NK-92 treated with Interleukin-12 subunit alpha and Interleukin-12 subunit beta, amount 100 ng/mL, for 24 hours (cell line): ENCODE measurements around the gene UMAD1.

ENCODE experiments used
- DNase-seq: peaks from one replicate; lab custom pipeline; 2025; lab: John Stamatoyannopoulos, UW

The UMAD1 gene

GRCh38 chr7:7764520-7765396, 124.2 kb downstream of the UMAD1 start:
- no peak for DNase-seq

GRCh38 chr7:7765422-7765821, 124.9 kb downstream of the UMAD1 start:
- DNase-seq = no peak

DNA sequence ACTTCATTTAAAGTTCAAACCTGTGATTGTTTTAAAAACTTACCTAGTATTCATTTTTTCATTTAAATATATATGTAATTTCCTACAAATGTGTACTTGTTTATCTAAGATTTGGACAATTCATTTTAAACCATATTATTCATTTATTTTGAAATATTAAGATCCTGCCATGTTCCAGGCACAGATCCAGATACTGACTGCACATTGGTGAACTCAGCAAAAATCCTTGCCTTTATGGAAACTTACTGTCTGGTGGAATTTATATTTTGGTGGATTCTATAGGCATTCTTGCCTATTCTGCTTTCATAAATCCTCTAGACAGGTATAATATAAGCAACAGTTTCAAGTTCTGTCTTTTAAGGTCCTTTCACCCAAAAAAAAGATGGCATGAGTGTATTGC, 126.1 kb downstream of the UMAD1 start:
- no peak for DNase-seq

GRCh38 chr7:7768977-7769709, 128.6 kb downstream of the UMAD1 start:
- DNase-seq = no peak

GRCh38 chr7:7769710-7770627, 129.4 kb downstream of the UMAD1 start:
- DNase-seq = no peak

GRCh38 chr7:7771452-7771851, 130.9 kb downstream of the UMAD1 start:
- no peak for DNase-seq

DNA sequence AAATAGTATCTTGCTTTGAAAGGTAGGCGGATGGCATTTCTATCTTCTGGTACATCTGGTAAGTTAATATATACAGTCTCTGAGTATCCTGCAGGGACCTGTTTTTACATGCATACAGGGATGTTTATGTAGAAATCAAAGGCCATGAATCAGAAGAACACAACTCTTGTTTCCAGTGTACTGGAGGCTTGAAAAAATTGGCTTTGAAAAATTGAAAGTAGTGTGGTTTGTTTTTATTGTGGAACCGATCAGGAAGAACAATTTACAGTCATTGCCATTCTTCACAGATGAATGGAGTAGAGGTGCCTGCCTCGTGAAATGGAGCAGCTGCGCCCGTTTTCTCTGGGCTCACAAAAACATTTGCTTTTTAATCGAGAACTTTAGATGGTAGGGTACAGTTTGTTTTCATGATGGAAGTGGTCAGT, 131.9 kb downstream of the UMAD1 start:
- DNase-seq = no peak

DNA sequence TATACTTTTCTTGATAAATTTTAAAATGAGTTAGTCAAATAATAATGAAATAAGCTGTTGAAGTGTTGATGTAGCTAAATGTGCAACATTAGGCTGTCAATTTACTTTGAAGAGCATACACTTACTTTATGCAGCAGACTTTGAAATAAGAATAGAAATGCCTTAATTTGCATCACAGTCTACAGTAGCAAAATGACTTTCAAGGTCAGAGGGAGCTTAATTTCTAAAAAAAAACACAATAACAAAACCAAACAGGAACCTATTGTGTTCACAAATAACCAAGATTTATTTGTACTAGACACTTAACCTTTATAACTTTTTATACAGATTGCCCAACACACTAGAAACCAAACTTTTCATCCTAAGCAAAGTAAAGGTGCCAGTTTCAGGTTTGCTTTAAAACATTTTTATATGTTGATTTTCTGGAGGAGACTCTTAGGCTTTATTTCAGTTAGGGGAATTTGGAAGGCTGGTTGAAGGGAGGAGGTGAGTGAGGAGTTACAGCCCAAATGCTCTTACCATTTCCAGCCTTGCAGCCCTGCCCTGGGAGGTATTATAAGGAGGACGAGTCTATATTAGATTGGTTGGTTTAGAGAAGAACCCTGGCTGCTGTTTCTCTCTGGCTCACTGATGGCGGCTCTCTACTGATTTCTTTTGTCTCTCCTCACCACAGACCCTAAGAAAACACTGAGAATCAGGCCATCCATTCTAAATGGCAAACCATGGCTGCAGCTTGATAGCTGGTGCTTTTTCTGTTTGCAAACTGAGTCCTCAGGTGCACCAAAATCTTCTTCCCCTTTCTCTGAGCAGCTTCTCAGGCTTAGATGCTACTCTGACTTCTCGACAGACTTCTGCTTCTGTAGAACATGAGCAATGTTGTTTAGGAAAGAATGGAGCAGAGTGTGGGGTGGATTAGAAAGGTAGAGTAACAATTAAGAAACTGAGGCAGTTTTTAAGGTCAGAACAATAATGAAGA, 133.1 kb downstream of the UMAD1 start:
- no peak for DNase-seq

DNA sequence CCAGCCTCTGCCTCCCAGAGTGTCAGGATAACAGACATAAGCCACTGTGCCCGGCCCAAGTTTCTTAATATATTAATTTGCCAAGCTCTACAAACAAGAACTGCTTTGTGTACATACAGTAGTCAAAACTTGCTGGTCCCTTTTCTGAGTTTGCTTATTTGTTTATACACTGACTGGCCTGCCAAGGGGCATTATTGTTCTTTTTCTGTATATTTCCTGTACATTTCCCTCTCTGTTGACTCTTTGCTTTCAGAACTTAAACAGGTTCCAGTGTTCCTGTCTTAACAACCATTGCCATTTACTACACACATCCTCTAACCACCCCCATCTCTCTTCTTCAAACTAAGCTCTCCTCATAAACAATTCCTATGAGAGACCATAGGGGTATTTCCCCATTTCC, 139.3 kb downstream of the UMAD1 start:
- no peak for DNase-seq

DNA sequence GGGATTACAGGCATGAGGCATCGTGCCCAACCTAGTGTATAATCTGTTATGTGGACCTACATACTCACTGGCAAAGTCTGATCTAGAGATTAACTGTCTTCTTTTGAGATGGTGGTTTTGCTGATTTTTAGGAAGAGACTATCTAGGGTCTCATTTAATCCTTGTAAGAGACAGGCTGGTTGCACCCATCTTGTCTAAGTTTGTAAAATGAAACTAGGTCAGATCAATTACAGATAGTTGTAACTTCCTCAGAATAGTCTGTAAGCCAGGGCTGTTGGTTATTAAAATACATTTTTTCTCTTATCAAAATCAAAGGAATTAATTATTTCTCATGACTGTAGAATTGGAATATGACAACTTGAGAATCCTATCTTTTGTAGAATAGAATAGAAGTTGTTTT, 142.4 kb downstream of the UMAD1 start:
- DNase-seq = no peak

- DNase-seq = no peak
Measured at GRCh38 chr7:7785344-7785973, 144.9 kb downstream of the UMAD1 start.

DNA sequence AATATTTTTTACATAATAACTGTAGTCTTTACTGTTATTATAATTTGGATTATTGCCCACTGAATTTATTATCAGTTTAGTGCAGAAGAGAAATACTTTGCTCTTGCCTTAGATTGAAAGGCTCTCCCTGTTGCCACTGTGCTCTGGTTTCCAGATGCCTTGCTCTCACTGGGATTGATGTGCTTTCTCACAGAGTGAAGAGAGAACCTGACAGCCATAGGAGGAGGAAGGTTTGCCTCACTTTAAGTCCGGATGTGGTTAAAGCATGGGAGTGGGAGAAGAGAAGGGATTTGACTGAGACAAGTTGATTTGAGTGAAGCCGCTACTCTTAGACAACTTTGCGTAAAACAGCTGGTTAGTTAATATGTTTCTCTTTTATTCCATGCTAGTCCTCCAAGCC, 146.0 kb downstream of the UMAD1 start:
- DNase-seq = no peak

- no peak for DNase-seq
Measured at GRCh38 chr7:7789551-7789988, 149.0 kb downstream of the UMAD1 start.

DNA sequence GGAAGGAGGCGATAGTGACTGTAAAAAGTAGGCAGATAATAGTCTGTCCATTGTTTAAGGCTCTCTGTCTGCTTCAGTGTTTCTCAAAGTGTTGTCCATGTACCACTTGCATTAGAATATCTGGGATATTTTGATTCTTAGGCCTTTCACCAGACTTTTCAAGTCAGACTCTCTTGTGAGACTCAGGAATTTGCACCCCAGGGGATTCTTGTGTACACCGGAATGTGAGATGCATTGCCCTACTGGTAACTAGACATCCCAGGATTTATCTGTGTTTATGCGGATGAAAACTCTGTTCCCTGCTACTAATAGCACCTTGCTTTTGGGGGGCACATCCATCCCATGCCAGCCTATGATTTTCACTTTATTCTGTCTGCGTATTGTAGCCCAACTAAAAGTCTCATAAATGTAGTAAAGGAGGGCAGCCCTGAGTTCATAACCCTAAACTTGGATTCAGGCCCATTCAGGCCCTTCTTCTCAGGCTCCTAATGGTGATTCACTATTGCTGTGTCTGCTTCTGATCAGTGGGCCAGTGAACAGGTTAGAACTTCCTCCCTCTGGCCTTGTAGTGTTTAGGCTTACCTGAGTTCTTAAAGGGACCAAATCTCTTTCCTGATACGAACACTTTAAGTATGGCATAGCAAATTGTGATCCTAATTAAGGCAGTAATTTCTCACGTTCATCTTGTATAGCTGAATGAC, 149.6 kb downstream of the UMAD1 start:
- no peak for DNase-seq

DNA sequence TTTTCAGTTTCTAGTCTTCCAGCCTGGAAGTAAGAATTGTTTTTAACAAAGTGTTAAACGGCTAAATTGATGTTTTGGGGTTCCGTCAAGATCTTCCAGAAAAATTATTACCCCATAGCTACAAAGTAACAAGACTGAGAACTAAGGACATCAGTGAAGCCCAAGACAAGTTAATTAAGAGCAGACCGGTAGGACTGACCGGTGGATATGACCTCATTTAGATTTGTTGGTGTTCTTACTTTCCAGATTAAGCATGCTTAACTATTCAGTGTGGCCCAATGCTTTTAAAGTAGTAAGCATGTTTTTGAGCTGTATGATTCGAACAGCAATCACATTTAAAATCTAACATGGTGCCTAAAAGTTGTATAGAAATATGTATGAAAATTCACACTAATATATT, 151.0 kb downstream of the UMAD1 start:
- no peak for DNase-seq

- DNase-seq = no peak
Measured at GRCh38 chr7:7792056-7792455, 151.5 kb downstream of the UMAD1 start.

DNA sequence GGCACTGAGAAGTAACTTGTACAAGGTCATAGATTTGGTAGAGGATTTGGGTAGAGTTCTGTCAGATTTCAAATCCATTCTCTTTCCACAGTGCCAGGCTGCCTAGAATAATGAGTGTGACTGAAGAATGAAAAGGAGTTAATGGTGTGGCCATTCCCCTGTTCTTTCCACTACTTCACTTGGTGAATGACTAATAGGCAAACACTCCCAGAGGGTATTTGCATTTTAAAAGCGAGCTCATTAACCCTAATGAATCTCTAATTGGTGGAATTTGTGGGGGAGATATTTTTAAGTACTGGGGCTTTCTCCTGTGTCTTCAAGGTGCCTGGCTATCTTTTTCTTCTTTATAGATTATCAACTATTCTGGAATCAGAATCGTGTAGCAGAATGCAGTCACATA, 152.7 kb downstream of the UMAD1 start:
- no peak for DNase-seq

GRCh38 chr7:7793921-7794320, 153.4 kb downstream of the UMAD1 start:
- no peak for DNase-seq

DNA sequence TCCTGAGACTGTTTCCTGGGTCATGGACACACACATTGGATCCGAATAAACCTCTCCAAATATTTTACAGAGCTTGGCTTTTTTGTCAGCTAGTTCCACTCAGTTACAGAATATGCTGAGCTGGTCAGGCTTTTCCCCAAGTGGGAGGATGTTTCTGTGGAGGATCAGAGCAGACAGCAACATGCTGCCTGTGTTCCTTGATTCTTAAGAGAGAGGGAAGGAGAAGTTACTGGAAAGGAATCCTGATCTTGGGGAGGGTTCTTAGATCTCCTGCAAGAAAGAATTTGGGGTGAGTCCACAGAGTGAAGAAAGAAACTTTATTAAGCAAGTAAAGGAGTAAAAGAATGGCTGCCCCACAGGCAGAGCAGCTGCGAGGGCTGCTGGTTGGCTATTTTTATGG, 154.7 kb downstream of the UMAD1 start:
- DNase-seq = no peak

DNA sequence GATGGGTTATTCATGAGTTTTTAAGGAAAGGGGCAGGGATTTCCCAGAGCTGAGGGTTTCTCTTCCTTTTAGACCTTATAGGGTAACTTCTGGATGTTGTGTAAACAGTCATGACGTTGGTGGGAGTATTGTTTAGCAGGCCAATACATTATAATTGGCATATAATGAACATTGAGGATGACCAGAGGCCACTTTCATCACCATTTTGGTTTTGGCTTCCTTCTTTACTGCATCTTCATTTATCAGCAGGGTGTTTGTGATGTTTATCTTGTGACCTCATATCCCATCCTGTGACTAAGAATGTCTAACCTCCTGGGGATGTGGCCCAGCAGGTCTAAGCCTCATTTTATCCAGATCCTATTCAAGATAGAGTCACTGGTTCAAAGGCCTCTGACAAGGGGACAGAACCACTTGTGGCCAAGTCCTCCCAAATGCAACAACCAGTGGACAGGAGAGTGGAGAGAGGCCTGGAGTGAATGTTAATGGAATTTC, 155.1 kb downstream of the UMAD1 start:
- no peak for DNase-seq
